ENCODE measurements around the gene SSRP1. TPM values are rescaled to one million over a fixed set of nuclear protein-coding genes. Genes with fewer than 3 reads are reported as not detected.

Gene SSRP1
- total and polyA plus RNA-seq, 9 of the 15 experiments (the other 6 are each of a cell fraction or from before 2014, with no cell fraction given) = 91.1 to 416 (median 245) TPM

DNA sequence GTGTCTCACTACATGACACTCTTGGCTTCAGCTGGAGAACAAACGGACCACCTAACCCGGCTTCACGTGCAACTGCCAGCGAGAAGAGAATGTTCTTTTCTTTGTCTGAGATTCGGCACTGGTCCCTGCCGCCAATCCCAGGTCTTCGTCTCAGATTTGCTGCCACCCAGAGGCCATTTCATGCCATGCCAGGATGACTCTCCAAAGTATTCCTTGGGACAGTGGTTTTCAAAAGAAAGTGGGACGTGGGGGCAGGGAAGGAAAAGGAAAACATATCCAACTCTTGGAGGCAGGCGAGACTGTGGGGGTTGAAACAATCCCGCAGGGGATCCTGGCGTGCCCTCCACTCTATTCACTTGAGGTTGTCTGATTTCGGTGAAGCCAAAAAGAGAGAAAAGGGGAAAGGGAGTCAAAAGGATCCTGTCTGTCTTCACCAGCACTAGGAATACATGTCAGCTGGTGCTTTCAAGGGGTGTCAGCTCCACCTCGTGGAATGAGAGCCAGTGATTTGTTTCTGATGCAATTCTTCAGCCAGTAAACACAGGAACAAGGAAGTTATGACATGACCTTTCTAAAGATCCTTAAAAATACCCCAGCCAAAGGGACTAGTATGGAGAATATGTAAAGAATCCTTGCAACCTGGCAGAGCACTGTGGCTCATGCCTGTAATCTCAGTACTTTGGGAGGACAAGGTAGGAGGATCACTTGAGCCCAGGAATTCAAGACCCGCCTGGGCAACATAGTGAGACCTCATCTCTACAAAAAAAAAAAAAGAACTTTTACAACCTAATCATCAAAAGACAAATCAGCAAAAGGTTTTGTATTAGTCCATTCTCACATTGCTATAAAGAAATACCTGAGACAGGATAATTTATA, 57.6 kb downstream of the SSRP1 start (continued):
- TF ChIP-seq USF1 (CRISPR knock-in tag; IDR thresholded peaks at IDR 0.05) (no peak), PKNOX1 (IDR thresholded peaks at IDR 0.05) (0 out of 2 replicates have a peak, but pooled peaks have one; percentile 21), NFE2 (IDR thresholded peaks at IDR 0.05; ENCODE audit: low read depth) (peak; percentile 58), ZNF518B (CRISPR knock-in tag; IDR thresholded peaks at IDR 0.05) (no peak), ATF4 (CRISPR knock-in tag; IDR thresholded peaks at IDR 0.05) (peak; percentile 78), KDM1A (IDR thresholded peaks at IDR 0.05) (peak; percentile 18 to 29; a peak in 1 of 4 replicates), ZNF75A (CRISPR knock-in tag; IDR thresholded peaks at IDR 0.05) (no peak), DEAF1 (CRISPR knock-in tag; IDR thresholded peaks at IDR 0.05) (peak; percentile 39; the same call in 1 of the 2 replicates), PYGO2 (tag; IDR thresholded peaks at IDR 0.05) (no peak), ARID2 (IDR thresholded peaks at IDR 0.05) (no peak), ZBED1 (IDR thresholded peaks at IDR 0.05) (no peak), STAT5B (CRISPR knock-in tag; IDR thresholded peaks at IDR 0.05) (no peak)
- TF ChIP-seq, protein P1, sequence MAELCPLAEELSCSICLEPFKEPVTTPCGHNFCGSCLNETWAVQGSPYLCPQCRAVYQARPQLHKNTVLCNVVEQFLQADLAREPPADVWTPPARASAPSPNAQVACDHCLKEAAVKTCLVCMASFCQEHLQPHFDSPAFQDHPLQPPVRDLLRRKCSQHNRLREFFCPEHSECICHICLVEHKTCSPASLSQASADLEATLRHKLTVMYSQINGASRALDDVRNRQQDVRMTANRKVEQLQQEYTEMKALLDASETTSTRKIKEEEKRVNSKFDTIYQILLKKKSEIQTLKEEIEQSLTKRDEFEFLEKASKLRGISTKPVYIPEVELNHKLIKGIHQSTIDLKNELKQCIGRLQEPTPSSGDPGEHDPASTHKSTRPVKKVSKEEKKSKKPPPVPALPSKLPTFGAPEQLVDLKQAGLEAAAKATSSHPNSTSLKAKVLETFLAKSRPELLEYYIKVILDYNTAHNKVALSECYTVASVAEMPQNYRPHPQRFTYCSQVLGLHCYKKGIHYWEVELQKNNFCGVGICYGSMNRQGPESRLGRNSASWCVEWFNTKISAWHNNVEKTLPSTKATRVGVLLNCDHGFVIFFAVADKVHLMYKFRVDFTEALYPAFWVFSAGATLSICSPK (IDR thresholded peaks at IDR 0.05; ENCODE audit: borderline replicate concordance) = no peak
- TF ChIP-seq, protein P2, sequence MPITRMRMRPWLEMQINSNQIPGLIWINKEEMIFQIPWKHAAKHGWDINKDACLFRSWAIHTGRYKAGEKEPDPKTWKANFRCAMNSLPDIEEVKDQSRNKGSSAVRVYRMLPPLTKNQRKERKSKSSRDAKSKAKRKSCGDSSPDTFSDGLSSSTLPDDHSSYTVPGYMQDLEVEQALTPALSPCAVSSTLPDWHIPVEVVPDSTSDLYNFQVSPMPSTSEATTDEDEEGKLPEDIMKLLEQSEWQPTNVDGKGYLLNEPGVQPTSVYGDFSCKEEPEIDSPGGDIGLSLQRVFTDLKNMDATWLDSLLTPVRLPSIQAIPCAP (CRISPR knock-in tag; IDR thresholded peaks at IDR 0.05; ENCODE audit: borderline replicate concordance) = no peak

All from K562 (cell line).